HPDE6-E6E7 (cell line): ENCODE results near the gene TNFAIP3.

Source experiments
- DNase-seq: peaks from one replicate; pipeline ENCODE4 v3.0.0; 2011; ENCODE audit warnings: missing footprints; ENCODE audit errors: extremely low spot score

Gene TNFAIP3

DNA sequence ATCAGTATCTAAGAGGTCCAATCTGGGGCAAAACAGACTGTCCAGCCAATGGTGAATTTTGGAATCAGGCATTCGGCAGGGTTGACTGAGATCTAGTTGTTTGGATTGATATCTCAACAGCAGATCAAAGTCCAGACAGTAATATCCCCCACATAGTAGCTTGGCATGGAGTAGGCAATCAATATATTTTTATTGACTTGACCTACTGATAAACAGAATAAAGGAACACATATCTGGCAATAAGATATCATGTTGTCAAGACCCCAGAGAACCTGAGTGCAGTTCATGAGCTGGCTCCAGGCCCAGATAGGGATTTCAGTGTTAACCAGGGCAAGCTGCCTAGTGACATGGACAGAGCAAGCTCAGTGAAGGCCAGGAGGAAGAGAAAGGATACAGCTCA, 34.4 kb downstream of the TNFAIP3 start:
- DNase-seq, result no peak

- DNase-seq, result no peak
Observed at GRCh38 chr6:137902699-137903098, 35.6 kb downstream of the TNFAIP3 start.

GRCh38 chr6:137903274-137903932, 36.3 kb downstream of the TNFAIP3 start:
- no peak for DNase-seq

GRCh38 chr6:137903933-137904821, 37.1 kb downstream of the TNFAIP3 start:
- DNase-seq, result no peak

DNA sequence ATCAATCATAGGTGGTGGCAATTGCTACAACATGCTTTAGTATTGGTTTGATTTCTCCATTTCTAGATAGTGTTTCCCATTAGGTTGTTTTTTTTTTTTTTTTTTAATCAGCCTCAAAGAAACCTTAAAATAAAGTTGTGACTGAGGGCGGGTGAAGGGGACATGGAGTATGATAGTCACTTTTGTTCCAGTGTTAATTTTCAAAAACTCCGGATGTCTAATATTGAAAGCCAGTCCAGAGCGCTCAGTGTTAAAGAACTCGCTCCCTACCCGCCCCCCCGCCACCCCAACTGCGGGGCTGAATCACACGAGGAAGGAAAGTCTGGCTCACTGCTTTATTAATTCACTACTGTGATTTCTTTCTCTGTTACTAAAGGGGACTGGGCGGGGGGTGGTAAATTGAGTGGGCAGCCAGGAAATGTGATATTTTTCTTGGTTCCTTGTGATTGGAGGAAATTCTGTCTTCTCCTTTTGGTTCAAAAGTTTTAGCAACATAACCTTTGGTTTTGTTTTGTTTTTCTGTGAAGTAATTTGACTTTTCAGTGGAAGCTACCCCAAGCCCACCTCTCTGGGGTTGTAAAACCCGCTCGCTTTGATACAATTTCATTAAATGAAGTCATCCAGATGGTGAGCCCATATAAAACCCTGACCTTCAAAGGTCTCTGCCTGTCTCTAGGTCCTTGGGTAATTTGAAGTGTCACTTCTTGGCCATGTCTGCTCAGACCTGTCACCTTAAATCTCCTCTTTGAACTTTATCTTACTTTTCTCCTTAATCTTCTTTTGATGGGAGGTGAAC, 38.0 kb downstream of the TNFAIP3 start:
- peak; percentile 71 for DNase-seq

DNA sequence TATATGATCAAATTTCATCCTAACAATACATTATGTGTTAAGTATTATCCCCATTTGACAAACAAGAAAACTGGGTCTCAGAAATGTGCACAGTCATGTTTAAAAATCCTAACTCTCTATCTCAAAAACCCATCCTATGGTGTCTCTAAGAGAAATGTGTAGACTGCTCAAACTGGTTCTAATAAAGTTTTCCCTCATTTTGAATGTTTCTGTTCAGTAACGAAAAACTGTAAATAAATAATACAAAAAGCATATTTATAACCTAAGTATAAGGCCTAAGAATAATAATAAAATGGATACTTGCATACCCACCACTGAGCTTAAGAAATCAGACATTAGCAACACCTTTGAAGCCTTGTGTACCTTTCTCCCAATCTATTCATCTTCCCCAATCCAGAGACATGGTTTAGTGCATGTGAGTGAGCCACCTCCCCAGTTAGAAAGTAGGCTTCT, 39.0 kb downstream of the TNFAIP3 start:
- no peak for DNase-seq

DNA sequence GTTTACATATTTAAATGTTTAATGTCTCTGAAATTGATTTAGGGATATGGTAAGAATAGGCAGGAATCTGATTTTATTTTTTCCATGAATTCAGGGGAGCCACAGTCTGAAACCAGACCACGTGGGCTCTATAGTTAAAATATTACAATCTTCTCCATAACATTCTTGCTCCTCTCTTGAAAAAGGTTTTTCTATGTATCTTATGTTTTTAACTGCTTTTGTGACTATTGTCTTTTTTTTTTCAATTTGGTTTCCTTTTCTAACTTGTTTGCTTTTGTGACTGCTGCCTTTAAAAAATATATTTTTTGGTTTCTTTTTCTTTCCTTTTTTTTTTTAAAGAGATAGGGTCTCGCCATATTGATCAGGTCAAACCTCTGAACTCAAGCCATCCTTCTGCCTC, 40.1 kb downstream of the TNFAIP3 start:
- DNase-seq, result no peak

DNA sequence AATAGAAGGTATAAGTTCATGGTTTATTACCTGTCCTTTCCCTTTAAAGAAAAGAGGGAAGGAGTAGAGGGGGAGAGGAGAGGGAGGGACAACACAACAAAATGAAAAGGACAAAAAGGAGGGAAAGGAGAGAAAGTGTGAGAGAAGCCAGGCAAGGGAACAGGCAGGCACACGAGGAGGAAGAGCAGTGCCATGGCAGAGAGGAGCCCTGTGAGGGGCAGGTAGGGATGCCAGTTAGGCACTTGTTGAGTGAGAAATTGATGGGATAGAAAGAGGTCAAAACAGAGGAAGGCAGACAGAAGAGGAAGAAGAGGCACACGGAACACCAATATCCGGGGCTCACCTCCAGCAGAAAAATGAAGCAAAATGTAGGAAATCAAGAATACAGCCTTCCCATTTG, 42.5 kb downstream of the TNFAIP3 start:
- DNase-seq, result no peak

- DNase-seq, result no peak
Observed at GRCh38 chr6:137910424-137910834, 43.4 kb downstream of the TNFAIP3 start.

- no peak for DNase-seq
Observed at GRCh38 chr6:137910843-137911456, 43.9 kb downstream of the TNFAIP3 start.

- DNase-seq, result no peak
Observed at GRCh38 chr6:137911675-137912191, 44.7 kb downstream of the TNFAIP3 start.

- DNase-seq, result no peak
Observed at GRCh38 chr6:137912813-137913212, 45.8 kb downstream of the TNFAIP3 start.

DNA sequence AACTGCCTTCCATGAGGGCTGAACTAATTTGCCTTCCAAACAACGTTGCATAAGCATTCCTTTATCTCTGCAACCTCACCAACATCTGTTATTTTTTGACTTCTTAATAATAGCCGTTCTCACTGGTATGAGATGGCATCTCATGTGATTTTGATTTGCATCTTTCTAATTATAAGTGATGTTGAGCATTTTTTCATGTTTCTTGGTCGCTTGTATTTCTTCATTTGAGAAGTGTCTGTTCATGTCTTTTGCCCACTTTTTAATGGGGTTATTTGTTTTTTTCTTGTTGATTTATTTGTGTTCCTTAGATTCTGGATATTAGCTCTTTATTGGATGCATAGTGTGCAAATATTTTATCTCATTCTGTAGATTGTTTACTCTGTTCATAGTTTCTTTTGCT, 46.4 kb downstream of the TNFAIP3 start:
- no peak for DNase-seq

DNA sequence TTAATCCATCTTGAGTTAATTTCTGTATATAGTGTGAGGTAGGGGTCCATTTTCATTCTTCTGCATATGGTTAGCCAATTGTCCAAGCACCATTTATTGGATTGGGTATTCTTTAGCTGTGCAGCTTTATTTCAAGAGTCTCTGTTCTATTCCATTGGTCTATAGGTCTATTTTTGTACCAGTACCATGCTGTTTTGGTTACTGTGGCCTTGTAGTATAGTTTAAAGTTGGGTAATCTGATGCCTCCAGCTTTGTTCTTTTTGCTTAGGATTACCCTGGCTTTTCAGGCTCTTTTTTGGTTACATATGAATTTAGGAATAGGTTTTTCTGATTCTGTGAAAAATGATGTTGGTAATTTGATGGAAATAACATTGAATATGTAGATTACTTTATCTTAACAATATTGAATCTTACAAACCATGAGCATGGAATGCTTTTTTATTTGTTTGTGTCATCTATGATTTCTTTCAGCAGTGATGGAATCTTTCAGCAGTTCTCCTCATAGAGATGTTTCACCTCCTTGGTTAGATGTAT, 47.0 kb downstream of the TNFAIP3 start:
- no peak for DNase-seq

GRCh38 chr6:137914530-137915193, 47.6 kb downstream of the TNFAIP3 start:
- no peak for DNase-seq

DNA sequence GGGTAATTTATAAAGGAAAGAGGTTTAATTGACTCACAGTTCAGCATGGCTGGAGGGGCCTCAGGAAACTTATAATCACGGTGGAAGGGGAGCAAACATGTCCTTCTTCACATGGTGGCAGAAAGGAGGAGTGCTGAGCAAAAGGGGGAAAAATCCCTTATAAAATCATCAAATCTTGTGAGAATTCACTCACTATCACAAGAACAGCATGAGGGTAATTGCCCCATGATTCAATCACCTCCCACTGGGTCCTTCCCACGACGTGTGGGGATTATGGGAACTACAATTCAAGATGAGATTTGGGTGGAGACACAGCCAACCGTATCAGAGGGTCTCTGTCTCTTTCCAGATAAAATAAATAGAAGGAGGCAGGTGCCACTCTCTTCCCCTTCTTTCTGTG, 48.7 kb downstream of the TNFAIP3 start:
- DNase-seq, result no peak

DNA sequence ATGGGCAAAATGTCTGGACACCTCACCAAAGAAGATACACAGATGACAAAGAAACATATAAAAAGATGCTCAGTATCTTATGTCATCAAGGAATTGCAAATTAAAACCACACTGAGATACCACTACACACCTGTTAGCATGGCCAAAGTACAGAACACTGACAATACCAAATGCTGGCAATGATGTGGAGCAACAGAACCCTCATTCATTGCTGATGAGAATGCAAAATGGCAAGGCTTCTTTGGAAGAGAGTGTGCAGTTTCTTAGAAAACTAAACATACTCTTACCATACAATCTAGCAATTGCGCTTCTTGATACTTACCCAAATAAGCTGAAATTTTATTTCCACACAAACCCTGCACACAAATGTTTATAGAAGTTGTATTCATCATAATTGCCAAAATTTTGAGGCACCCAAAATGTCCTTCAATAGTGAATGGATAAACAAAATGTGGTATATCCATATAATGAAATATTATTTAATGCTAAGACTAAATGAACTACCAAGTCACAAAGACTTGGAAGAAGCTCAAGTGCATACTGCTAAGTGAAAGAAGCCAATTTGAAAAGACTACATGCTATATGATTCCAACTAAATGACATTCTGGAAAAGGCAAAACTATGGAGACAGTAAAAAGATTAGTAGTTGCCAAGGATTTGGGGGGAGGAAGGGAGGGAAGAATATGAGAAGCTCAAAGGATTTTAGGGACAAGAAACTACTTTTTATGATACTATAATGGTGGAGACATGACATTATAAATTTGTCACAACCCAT, 50.7 kb downstream of the TNFAIP3 start:
- no peak for DNase-seq

DNA sequence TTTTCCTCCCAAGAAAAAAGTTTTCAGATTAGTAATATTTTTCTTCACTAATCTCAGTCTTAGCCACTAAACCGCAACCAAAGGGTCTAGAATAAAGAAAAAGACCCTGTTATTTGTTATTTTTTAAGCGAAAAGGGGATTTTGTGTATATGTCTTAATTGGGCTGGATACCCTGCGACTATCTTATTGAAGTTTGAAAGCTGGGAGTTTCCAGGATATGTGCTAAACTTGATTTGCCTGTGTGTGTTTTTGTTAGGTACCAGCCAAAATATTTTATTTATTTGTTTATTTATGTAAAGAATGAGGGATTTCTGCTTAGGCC, 52.4 kb downstream of the TNFAIP3 start:
- no peak for DNase-seq

- DNase-seq, result no peak
Observed at GRCh38 chr6:137919837-137920730, 53.0 kb downstream of the TNFAIP3 start.
